ENCODE measurements around the gene ARID3C. TPM values are rescaled to one million over a fixed set of nuclear protein-coding genes. Genes with fewer than 3 reads are reported as not detected.
A peak's percentile ranks its signal among the peaks of the same experiment; 100 is the strongest.
"Not testable (repeated sequence)": the region's sequence is repeated elsewhere in the genome, so short reads cannot be mapped to it uniquely, and the experiment has no call there.

ARID3C gene
- total and polyA plus RNA-seq, 3 donors from 2014 or later: 0.31 to 0.45 (median 0.37) TPM

DNA sequence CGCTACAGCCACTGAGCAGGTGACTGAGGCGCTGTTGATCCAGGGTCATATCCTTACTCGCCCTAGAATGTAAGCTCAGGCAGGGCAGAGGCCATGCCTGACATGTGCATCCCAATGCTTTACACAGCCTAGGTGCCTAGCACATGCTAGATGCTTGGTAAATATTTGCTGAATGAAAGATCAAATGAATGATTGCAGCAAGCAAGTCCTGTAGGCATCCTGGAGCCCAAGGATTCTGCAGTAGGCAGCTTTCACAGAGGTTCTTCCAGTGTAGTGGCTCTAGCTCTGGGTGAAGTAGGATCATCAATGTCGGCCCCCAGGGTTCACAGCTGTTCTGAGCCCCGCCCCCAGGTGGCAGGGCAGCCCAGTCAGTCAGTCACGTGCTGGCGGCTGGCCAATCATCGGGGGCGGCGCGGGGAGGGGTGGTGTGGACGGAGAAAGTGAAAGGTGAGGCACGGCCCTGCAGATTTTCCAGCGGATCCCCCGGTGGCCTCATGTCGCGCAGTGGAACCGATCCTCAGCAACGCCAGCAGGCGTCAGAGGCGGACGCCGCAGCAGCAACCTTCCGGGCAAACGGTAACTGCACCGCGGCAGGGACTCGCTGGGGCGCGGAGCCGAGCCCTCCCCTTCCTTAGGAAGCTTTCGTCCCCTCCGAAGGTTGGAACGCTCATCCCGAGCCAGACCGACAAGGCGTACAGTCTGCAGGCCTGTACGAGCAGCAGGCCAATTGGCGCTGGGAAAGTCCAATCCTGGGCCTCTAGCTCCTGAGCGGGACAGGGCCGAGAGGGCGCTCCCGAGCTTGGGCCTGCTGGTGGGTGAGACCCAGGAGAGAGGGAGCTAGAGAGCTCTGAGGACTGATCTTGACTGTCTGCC is 17.6 kb upstream of the ARID3C start, which contains the start of gene GALT:
TSS of gene GALT (plus strand) at position 465 of the 873 bp plus-strand sequence. CDS start at position 495, 30 bp downstream.
- H3K4me1 ChIP-seq: peaks cover 18% of the 10 kb centered on the region
- H3K27me3 ChIP-seq: no peaks in the 10 kb centered on the region
- H3K9me3 ChIP-seq: no peaks in the 10 kb centered on the region
- intact Hi-C loops (cut with DNase I; ENCODE audit: low total_unique reads): no loop called here
- H3K36me3 ChIP-seq (ENCODE audit: low read depth, missing control alignments): no peaks in the 10 kb centered on the region
- TF ChIP-seq, protein P1, sequence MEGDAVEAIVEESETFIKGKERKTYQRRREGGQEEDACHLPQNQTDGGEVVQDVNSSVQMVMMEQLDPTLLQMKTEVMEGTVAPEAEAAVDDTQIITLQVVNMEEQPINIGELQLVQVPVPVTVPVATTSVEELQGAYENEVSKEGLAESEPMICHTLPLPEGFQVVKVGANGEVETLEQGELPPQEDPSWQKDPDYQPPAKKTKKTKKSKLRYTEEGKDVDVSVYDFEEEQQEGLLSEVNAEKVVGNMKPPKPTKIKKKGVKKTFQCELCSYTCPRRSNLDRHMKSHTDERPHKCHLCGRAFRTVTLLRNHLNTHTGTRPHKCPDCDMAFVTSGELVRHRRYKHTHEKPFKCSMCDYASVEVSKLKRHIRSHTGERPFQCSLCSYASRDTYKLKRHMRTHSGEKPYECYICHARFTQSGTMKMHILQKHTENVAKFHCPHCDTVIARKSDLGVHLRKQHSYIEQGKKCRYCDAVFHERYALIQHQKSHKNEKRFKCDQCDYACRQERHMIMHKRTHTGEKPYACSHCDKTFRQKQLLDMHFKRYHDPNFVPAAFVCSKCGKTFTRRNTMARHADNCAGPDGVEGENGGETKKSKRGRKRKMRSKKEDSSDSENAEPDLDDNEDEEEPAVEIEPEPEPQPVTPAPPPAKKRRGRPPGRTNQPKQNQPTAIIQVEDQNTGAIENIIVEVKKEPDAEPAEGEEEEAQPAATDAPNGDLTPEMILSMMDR (IDR thresholded peaks at IDR 0.05): peak; percentile 6 to 47 (median 13)
- no peak for TF ChIP-seq POLR2A (IDR thresholded peaks at IDR 0.05)
- peak within 1 kb of the TSS; percentile 60 to 86 for H3K27ac ChIP-seq
- DNase-seq: peak; percentile 96
- peak within 1 kb of the TSS; percentile 70 to 81 for H3K4me3 ChIP-seq
- 5 to 10% methylated on average over 18 to 41 of the region's 43 CpGs for WGBS, 2 donors

DNA sequence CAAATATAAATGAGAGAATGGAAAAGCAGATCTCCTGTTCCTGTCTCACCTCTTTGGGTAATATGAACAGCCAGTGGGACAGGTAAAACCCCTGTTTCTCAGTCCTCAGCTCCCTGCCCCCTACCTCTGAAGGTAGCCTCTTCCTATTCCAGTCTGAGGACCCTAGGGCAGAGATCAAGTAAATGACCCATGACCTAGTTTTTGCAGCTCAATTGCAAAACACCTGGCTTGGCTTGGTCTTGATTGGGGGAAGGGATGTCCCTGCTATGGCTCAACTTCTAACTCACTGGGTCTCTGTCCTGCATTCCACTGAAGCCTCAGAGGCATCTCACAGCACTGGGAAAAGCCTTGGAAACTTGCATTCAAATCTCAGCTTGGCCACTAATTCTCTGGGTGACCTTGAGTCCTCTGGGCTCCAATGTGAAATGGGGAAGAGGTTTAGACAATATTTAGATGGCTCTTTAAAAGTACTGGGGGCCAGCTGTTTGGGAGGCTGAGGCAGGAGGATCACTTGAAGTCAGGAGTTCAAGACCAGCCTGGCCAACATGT is 16.0 kb upstream of the ARID3C start:
- Histone ChIP-seq H3K4me3 (no peak overlapping the region), H3K27me3 (no peaks in the 10 kb centered on the region), H3K9me3 (no peaks in the 10 kb centered on the region), H3K4me1 (peaks cover 11% of the 10 kb centered on the region), H3K36me3 (ENCODE audit: low read depth, missing control alignments) (no peaks in the 10 kb centered on the region), H3K27ac (no peak overlapping the region)
- TF ChIP-seq, protein P1 (IDR thresholded peaks at IDR 0.05): no peak
- no peak for TF ChIP-seq POLR2A (IDR thresholded peaks at IDR 0.05)
- no peak for DNase-seq
- intact Hi-C loops (cut with DNase I; ENCODE audit: low total_unique reads): no loop called here

DNA sequence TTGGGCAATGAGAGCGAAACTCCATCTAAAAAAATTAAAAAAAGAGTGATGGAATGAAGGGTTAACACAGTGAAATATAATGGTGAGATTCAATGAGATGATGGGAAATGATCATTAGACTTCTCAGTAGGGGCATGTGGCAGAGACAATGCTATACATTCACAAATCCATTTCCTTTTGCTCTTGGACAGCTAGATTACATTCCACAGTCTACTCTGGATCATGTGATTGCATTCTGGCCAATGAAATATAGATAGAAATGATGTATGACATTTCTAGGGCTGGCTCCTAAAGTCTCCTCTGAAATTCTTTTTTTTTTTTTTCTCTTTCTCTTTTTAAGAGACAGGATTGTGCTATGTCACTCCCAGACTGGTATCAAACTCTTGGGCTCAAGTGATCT is 13.8 kb upstream of the ARID3C start:
- DNase-seq: no peak
- 94 to 100% methylated on average over 1 of the region's 1 CpG for WGBS, 2 donors
- Histone ChIP-seq H3K9me3 (no peaks in the 10 kb centered on the region), H3K27ac (no peak overlapping the region), H3K27me3 (no peaks in the 10 kb centered on the region), H3K4me3 (no peak overlapping the region), H3K36me3 (ENCODE audit: low read depth, missing control alignments) (no peaks in the 10 kb centered on the region), H3K4me1 (peaks cover 14% of the 10 kb centered on the region)
- no peak for TF ChIP-seq POLR2A (IDR thresholded peaks at IDR 0.05)
- TF ChIP-seq, protein P1 (IDR thresholded peaks at IDR 0.05): no peak
- intact Hi-C loops (cut with DNase I; ENCODE audit: low total_unique reads): no loop called here

DNA sequence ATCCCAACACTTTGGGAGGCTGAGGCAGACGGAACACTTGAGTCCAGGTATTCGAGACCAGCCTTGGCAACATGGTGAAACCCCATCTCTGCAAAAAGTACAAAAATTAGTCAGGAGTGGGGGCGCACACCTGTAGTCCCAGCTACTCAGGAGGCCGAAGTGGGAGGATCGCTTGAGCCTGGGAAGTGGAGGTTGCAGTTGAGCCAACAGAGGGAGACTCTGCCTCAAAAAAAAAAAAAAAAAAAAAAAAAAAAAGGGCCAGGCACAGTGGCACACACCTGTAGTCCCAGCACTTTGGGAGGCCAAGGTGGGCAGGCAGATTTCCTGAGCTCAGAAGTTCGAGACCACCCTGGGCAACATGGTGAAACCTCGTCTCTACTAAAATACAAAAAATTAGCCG is 10.5 kb upstream of the ARID3C start:
- intact Hi-C loops (cut with DNase I; ENCODE audit: low total_unique reads); DNase-seq; H3K9me3 ChIP-seq; H3K4me3 ChIP-seq; H3K27me3 ChIP-seq; H3K36me3 ChIP-seq (ENCODE audit: low read depth, missing control alignments); H3K27ac ChIP-seq: not testable (repeated sequence)
- H3K4me1 ChIP-seq: peaks cover 11% of the 10 kb centered on the region
- WGBS, 2 donors: 83 to 91% methylated on average over 8 of the region's 8 CpGs

DNA sequence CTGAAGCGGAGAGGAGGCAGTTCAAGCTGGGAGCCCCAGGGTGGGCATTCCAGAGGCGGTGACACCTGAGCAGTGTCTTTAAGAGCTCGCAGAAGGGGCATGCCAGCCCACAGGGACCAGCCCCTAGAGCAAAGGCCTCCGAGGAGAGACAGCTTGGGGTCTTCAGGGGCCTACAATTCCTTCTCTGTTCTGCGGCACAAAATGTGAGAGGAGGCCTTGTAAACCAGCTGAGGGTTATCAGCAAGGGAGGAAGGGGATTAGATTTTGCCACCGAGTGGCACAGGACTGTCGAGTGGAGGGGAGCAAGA is 9.2 kb upstream of the ARID3C start:
- H3K36me3 ChIP-seq (ENCODE audit: low read depth, missing control alignments): no peaks in the 10 kb centered on the region
- no peak for DNase-seq
- TF ChIP-seq POLR2A (IDR thresholded peaks at IDR 0.05): no peak
- TF ChIP-seq, protein P1 (IDR thresholded peaks at IDR 0.05): no peak
- peak overlapping the region; percentile 75 to 83 for H3K27ac ChIP-seq
- H3K4me3 ChIP-seq: peak overlapping the region; percentile 74 to 78
- H3K27me3 ChIP-seq: no peaks in the 10 kb centered on the region
- 14 to 28% methylated on average over 3 to 7 of the region's 7 CpGs for WGBS, 2 donors
- intact Hi-C loops (cut with DNase I; ENCODE audit: low total_unique reads): no loop called here
- H3K4me1 ChIP-seq: peaks cover 11% of the 10 kb centered on the region
- H3K9me3 ChIP-seq: no peaks in the 10 kb centered on the region
